Measurements from ENCODE around the gene TEC.

DNA sequence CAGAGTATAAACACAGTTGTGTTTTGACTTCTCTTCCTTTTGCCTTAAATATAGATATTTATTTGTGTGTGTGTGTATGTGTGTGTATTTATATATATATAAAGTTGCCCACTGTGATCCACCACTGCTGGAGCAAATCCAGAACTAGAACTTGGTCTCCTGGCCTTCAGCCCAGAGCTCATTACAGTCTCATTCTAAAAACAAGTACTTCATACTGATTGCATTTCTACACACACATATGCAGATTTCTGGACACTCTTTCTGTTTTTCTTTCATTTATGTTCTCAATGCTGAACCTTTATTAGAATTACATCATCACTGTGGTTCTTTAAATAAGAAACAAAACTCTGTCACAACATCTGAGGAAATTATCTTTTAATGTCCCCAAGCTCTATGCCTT lies 136.0 kb downstream of the TEC start:
- TF ChIP-seq POLR2AphosphoS5 (IDR thresholded peaks at IDR 0.05; ENCODE audit: low read depth, low read length) (no peak), TCF12 (IDR thresholded peaks at IDR 0.05; ENCODE audit: low read depth, low read length) (no peak), EP300 (IDR thresholded peaks at IDR 0.05; ENCODE audit: borderline replicate concordance in 1 of 2, low read depth in 2 of 2, low read length in 2 of 2) (no peak), JUND (IDR thresholded peaks at IDR 0.05; ENCODE audit: low read length) (no peak), RAD21 (IDR thresholded peaks at IDR 0.05 in 1 of 2, conservative IDR thresholded peaks at IDR 0.05 in 1 of 2; ENCODE audit: low read depth in 2 of 2, low read length in 2 of 2) (no peak), EZH2 (IDR thresholded peaks at IDR 0.05; ENCODE audit: low read depth, low read length, severe bottlenecking) (no peak), CEBPB (IDR thresholded peaks at IDR 0.05; ENCODE audit: low read depth, low read length) (no peak), POLR2A (IDR thresholded peaks at IDR 0.05; ENCODE audit: control extremely low read depth in 1 of 2, low read depth in 2 of 2, low read length in 2 of 2) (no peak), KDM1A (IDR thresholded peaks at IDR 0.05; ENCODE audit: borderline replicate concordance, low read length) (no peak), TBP (IDR thresholded peaks at IDR 0.05; ENCODE audit: low read depth, low read length) (no peak), GTF2F1 (IDR thresholded peaks at IDR 0.05; ENCODE audit: borderline replicate concordance, low read depth, low read length) (no peak)
- TF ChIP-seq, protein P1, sequence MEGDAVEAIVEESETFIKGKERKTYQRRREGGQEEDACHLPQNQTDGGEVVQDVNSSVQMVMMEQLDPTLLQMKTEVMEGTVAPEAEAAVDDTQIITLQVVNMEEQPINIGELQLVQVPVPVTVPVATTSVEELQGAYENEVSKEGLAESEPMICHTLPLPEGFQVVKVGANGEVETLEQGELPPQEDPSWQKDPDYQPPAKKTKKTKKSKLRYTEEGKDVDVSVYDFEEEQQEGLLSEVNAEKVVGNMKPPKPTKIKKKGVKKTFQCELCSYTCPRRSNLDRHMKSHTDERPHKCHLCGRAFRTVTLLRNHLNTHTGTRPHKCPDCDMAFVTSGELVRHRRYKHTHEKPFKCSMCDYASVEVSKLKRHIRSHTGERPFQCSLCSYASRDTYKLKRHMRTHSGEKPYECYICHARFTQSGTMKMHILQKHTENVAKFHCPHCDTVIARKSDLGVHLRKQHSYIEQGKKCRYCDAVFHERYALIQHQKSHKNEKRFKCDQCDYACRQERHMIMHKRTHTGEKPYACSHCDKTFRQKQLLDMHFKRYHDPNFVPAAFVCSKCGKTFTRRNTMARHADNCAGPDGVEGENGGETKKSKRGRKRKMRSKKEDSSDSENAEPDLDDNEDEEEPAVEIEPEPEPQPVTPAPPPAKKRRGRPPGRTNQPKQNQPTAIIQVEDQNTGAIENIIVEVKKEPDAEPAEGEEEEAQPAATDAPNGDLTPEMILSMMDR (IDR thresholded peaks at IDR 0.05; ENCODE audit: control extremely low read depth in 1 of 3, insufficient read depth in 1 of 3, low read depth in 1 of 3, low read length in 3 of 3) = no peak
- TF ChIP-seq, protein P2, sequence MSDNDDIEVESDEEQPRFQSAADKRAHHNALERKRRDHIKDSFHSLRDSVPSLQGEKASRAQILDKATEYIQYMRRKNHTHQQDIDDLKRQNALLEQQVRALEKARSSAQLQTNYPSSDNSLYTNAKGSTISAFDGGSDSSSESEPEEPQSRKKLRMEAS (IDR thresholded peaks at IDR 0.05) = no peak

Data from H1 (cell line).